Measurements from ENCODE around the gene PLXNC1.
"Not testable (repeated sequence)": the region's sequence is repeated elsewhere in the genome, so short reads cannot be mapped to it uniquely, and the experiment has no call there.

Gene PLXNC1

DNA sequence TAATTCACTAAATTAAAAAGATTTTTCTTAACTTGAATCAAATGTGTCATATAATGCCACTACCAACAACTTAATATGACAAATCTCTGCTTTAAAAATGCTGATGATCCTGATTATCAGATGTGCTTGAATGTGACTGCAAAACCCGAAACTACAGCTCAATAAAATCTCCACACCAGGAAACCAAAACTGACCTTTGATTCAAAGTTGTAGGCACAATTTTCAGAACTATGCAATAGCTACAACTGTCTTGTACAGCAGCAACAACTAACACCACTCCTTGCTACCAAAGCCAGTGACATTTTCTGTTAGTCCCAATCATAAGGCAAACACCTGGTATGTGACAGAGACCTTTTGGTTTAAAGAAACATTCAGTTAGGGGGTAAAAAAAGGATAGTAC lies 164.0 kb downstream of the PLXNC1 start:
- Histone ChIP-seq H3K9me3 (ENCODE audit: control insufficient read depth, insufficient read depth, low read length) (no peaks in the 10 kb centered on the region), H3K36me3 (ENCODE audit: insufficient read depth, low read length) (no peaks in the 10 kb centered on the region), H3K4me1 (ENCODE audit: insufficient read depth, low read length) (no peaks in the 10 kb centered on the region), H3K9ac (ENCODE audit: low read depth, low read length) (no peak overlapping the region)

DNA sequence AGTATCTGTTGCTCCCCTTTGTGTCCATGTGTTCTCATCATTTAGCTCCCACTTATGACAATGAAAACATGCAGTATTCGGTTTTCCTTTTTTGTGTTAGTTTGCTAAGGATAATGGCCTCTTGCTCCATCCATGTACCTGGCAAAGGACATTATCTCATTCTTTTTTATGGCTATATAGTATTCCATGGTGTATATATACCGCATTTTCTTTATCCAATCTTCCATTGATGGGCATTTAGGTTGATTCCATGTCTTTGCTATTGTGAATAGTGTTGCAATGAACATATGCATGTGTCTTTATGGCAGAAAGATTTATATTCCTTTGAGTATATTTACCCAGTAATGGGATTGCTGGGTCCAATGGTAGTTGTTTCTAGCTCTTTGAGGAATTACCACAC lies 168.2 kb downstream of the PLXNC1 start:
- H3K9me3 ChIP-seq (ENCODE audit: control insufficient read depth, insufficient read depth, low read length) = peaks cover 15% of the 10 kb centered on the region

DNA sequence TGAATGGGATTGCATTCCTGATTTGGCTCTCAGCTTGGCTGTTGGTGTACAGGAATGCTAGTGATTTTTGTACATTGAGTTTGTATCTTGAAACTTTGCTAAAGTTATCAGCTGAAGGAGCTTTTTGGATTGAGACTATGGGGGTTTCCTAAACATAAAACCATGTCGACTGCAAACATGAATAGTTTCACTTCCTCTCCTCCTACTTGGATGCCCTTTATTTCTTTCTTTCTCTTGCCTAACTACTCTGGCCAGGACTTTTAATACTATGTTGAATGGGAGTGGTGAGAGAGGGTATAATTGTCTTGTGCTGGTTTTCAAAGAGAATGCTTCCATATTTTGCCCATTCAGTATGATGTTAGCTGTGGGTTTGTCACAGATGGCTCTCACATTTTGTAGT lies 169.8 kb downstream of the PLXNC1 start:
- H3K9me3 ChIP-seq (ENCODE audit: control insufficient read depth, insufficient read depth, low read length) = peaks cover 15% of the 10 kb centered on the region
- no peaks in the 10 kb centered on the region for H3K4me1 ChIP-seq (ENCODE audit: insufficient read depth, low read length)
- H3K9ac ChIP-seq (ENCODE audit: low read depth, low read length) = no peak overlapping the region
- peaks cover 12% of the 10 kb centered on the region; the same call in 1 of the 2 replicates for H3K36me3 ChIP-seq (ENCODE audit: insufficient read depth, low read length)

More for the DNA sequence above, 168.2 kb downstream of the PLXNC1 start:
- H3K36me3 ChIP-seq (ENCODE audit: insufficient read depth, low read length); H3K9ac ChIP-seq (ENCODE audit: low read depth, low read length); H3K4me1 ChIP-seq (ENCODE audit: insufficient read depth, low read length): not testable (repeated sequence)

DNA sequence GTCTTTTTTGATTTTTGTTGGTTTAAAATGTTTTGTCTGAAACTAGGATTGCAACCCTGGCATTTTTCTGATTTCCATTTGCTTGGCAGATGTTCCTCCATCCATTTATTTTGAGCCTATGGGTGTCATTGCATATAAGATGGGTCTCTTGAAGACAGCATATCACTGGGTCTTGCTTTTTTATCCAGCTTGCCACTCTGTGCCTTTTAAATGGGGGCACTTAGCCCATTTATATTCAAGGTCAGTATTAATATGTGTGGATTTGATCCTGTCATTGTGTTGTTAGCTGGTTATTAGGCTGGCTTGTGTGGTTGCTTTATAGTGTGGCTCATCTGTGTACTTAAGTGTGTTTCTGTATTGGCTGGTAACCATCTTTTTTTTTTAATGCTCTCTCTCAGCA lies 171.7 kb downstream of the PLXNC1 start:
- Histone ChIP-seq H3K9me3 (ENCODE audit: control insufficient read depth, insufficient read depth, low read length) (peaks cover 15% of the 10 kb centered on the region), H3K4me1 (ENCODE audit: insufficient read depth, low read length) (no peaks in the 10 kb centered on the region), H3K9ac (ENCODE audit: low read depth, low read length) (no peak overlapping the region), H3K36me3 (ENCODE audit: insufficient read depth, low read length) (peaks cover 12% of the 10 kb centered on the region; the same call in 1 of the 2 replicates)

DNA sequence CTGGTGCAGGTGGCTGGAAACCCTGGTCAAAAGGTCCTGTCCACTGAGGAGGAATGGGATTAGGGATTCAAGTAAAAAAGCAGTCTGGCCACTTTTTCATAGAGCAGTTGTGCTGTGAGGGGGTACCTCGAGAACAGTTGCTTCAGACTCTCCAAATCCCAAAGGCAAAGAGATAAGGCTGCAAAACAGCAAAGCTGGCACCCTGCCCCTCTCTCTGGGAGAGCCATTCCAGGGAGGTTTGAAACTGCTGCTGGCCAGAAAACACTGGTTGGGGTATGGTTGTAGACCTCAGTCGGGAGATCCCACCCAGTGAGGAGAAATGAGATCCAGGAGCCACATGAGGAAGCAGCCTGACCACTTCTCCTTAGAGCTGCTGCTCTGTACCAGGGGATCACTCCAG lies 174.0 kb downstream of the PLXNC1 start:
- no peak overlapping the region for H3K9ac ChIP-seq (ENCODE audit: low read depth, low read length)
- H3K9me3 ChIP-seq (ENCODE audit: control insufficient read depth, insufficient read depth, low read length) = peaks cover 15% of the 10 kb centered on the region
- H3K4me1 ChIP-seq (ENCODE audit: insufficient read depth, low read length) = no peaks in the 10 kb centered on the region
- peaks cover 17% of the 10 kb centered on the region for H3K36me3 ChIP-seq (ENCODE audit: insufficient read depth, low read length)

DNA sequence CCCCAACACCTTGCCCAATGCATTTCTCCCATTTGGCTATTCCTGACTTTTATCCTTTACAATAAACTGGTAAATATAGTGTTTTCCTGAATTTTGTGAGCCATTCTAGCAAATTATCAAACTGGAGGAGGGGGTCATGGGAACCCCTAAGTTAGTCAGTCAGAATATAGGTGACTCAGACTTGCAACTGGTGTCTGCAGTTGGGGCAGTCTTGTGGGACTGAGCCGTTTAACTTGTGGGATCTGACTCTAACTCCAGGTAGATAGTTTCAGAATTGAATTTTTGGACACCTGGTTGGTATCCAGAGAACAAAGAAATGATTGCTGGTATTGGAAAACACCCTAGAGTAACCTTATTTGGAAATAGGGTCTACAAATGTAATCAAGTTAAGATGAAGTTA lies 177.9 kb downstream of the PLXNC1 start:
- Histone ChIP-seq H3K36me3 (ENCODE audit: insufficient read depth, low read length) (peaks cover 10% of the 10 kb centered on the region), H3K9ac (ENCODE audit: low read depth, low read length) (no peak overlapping the region), H3K9me3 (ENCODE audit: control insufficient read depth, insufficient read depth, low read length) (no peaks in the 10 kb centered on the region; the same call in 1 of the 2 replicates), H3K4me1 (ENCODE audit: insufficient read depth, low read length) (no peaks in the 10 kb centered on the region)

DNA sequence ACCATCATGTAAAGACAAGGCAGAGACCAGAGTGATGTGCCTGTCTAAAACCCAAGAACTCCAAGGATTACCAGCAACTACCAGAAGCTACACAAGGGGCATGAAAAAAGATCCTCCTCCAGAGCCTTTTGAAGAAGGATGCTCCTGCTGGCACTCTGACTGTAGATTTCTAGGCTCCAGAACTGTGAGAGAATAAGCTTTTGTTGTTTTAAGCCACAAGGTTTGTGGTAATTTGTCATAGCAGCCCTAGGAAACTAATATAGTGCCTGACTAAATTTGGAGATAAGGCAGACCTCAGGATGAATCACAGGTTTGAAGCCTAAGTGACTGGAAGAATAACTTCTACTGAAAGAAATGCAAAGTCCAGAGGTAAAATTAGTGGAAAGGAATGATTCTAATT lies 178.3 kb downstream of the PLXNC1 start:
- no peaks in the 10 kb centered on the region; the same call in 1 of the 2 replicates for H3K9me3 ChIP-seq (ENCODE audit: control insufficient read depth, insufficient read depth, low read length)
- H3K4me1 ChIP-seq (ENCODE audit: insufficient read depth, low read length) = no peaks in the 10 kb centered on the region
- peaks cover 7% of the 10 kb centered on the region for H3K36me3 ChIP-seq (ENCODE audit: insufficient read depth, low read length)
- no peak overlapping the region for H3K9ac ChIP-seq (ENCODE audit: low read depth, low read length)

DNA sequence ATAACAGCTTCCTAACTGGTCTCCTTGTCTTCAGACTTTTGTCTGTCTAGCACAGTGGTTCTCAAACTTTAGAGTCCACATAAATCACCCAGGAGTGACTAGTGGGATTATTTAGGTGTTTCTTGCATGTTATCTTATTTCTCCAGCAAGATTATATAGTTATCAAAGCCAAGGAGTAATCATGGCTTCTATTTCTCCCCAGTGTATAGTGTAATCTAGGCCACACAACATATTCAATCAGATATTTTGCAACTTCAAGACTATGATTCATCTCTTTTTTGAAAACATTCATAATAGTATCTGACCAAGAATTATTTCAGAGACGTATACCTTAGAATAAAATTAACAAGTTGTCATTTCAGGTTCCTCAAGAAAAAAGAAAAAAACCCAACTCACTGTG lies 179.4 kb downstream of the PLXNC1 start:
- Histone ChIP-seq H3K9ac (ENCODE audit: low read depth, low read length) (no peak overlapping the region), H3K9me3 (ENCODE audit: control insufficient read depth, insufficient read depth, low read length) (no peaks in the 10 kb centered on the region), H3K4me1 (ENCODE audit: insufficient read depth, low read length) (no peaks in the 10 kb centered on the region), H3K36me3 (ENCODE audit: insufficient read depth, low read length) (peaks cover 5% of the 10 kb centered on the region; the same call in 1 of the 2 replicates)

DNA sequence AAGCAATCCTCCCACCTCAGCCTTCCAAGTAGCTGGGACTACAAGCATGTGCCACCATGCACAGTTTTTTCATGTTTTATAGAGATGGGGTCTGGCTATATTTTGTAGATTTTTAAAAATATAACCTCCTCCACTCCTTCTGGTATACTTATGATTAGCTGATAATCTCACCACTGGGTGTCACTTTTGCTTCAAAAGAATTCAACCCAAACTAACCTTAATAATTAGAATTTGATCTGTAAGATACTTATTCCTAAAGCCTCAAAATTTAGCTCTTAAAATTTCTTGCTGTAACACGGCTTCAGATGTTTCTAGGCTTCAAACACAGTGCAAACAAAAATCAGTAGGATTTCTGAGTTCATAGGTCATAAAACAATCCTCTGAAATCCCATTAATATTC lies 181.0 kb downstream of the PLXNC1 start:
- Histone ChIP-seq H3K9me3 (ENCODE audit: control insufficient read depth, insufficient read depth, low read length) (no peaks in the 10 kb centered on the region), H3K4me1 (ENCODE audit: insufficient read depth, low read length) (no peaks in the 10 kb centered on the region), H3K36me3 (ENCODE audit: insufficient read depth, low read length) (peaks cover 5% of the 10 kb centered on the region; the same call in 1 of the 2 replicates), H3K9ac (ENCODE audit: low read depth, low read length) (no peak overlapping the region)

DNA sequence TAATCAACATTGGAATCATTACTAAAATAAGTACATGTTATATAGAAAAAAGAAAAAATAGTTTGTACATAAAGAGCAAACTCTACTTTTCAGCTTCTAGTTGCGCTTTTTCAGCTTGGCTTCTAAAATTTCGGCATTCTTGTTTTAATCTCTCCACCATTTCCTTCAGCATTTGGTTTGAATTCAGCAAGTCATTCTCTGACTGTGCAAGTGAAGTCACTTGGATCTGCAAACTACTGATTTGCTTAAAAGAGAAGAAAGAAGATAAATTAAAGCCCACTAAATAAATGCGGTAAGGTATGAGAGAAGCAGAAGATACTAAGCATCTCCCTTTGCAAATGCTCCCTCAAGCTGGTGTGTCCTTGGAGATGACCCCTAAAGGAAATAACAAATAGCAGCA lies 185.0 kb downstream of the PLXNC1 start:
- H3K9me3 ChIP-seq (ENCODE audit: control insufficient read depth, insufficient read depth, low read length) = no peaks in the 10 kb centered on the region
- no peaks in the 10 kb centered on the region for H3K36me3 ChIP-seq (ENCODE audit: insufficient read depth, low read length)
- no peaks in the 10 kb centered on the region for H3K4me1 ChIP-seq (ENCODE audit: insufficient read depth, low read length)
- no peak overlapping the region for H3K9ac ChIP-seq (ENCODE audit: low read depth, low read length)

DNA sequence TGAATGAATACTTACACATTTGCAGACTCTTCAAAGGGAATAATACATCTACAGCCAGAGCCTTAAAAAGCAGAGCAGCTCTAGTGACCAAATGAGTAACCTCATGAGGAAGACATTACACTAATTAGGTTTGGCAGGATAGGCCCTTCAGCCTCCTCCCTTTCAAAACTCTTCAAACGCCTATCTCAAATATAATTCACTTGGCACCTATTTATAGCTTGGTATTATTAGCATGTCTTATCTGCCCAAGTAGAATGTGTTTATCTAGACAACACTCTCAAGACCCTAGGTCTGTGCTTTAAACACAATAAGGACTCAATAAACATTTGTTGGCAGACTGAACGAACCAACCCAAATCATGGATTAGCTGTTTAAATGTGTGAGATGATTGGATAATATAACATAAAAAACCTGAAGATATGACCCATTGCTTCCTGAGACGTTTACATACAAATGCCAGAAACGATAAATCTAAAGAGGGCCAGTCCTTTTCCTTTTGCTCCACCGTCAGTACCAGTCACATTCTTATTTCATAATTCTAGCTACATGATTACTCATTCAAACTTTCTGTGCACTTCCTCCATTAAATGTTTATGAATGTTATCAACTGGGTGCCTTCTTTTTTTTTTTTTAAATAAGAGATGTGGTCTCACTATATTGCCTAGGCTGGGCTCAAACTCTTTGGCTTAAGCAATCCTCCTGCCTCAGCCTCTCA lies 188.0 kb downstream of the PLXNC1 start:
- no peaks in the 10 kb centered on the region for H3K4me1 ChIP-seq (ENCODE audit: insufficient read depth, low read length)
- H3K9ac ChIP-seq (ENCODE audit: low read depth, low read length) = no peak overlapping the region
- no peaks in the 10 kb centered on the region for H3K9me3 ChIP-seq (ENCODE audit: control insufficient read depth, insufficient read depth, low read length)
- H3K36me3 ChIP-seq (ENCODE audit: insufficient read depth, low read length) = no peaks in the 10 kb centered on the region

DNA sequence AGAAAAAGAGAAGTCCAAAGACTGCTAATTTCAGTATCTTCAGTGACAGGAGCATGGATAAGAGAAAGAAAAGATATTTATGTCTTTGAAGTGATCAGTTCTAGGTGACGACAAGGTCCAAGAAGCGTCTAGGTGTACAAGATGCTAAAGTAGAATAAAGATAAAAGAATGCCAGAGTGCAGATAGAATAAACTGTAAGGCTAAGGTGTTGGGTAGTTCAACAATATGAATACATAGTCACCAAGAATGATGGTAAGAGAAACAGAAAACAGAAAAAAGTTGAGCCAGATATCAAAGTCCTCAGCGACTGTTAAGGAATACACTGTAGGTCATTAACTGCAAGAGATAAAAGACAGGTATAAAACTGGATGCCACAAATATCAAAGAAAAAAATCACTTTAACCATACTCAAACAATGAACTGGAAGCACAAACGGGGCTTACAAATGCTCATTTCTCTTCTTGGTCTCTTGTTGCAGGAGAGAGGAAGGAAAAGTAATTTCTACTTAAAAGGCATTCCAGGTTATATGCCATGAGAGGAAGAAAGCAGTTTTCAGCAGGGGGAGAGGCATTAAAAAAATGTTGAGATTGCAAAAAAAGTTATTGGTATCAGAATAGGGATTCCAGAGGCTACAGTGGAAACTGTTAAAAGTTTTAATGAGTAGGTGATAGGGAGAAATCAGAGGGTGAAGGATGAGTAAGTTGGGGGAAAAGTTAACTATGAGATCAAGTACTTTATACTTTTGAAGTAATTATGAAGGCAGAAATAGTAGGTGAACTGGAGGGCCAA lies 189.8 kb downstream of the PLXNC1 start:
- Histone ChIP-seq H3K4me1 (ENCODE audit: insufficient read depth, low read length) (no peaks in the 10 kb centered on the region), H3K36me3 (ENCODE audit: insufficient read depth, low read length) (no peaks in the 10 kb centered on the region), H3K9me3 (ENCODE audit: control insufficient read depth, insufficient read depth, low read length) (no peaks in the 10 kb centered on the region), H3K9ac (ENCODE audit: low read depth, low read length) (no peak overlapping the region)

DNA sequence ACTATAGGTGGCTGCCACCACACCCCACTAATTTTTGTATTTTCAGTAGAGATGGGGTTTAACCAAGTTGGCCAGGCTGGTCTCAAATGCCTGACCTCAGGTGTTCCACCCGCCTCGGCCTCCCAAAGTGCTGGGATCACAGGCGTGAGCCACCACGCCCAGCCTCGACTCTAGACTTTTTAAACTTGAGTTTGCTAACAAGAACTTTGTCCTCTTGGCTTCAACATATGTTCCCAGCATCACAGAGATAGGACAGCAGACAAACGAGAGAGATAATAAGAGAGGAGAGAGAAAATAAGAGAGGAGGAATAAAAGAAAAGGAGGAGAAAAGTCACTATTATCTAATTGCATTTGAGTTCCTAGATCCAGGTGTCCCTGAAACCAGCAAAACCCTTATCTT lies 192.2 kb downstream of the PLXNC1 start:
- no peak overlapping the region for H3K9ac ChIP-seq (ENCODE audit: low read depth, low read length)
- peaks cover 3% of the 10 kb centered on the region; the same call in 1 of the 2 replicates for H3K36me3 ChIP-seq (ENCODE audit: insufficient read depth, low read length)
- no peaks in the 10 kb centered on the region for H3K9me3 ChIP-seq (ENCODE audit: control insufficient read depth, insufficient read depth, low read length)
- no peaks in the 10 kb centered on the region for H3K4me1 ChIP-seq (ENCODE audit: insufficient read depth, low read length)

DNA sequence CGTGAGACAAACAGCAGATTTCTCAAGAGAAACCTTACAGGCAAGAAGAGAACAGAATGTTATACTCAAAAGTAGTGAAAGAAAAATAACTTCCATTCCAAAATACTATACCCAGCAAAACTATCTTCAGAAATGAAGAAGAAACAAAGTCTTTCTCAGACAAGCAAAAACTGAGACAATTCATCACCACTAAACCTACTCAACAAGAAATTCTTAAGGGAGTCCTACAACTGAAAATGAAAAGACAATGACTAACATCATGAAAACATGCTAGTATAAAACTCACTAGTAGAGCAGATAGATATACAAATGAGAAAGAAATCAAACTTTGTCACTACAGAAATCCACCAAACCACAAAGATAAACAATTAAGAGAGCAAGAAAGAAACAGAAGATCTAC lies 204.8 kb downstream of the PLXNC1 start:
- H3K4me1 ChIP-seq (ENCODE audit: insufficient read depth, low read length) = no peaks in the 10 kb centered on the region
- no peaks in the 10 kb centered on the region for H3K36me3 ChIP-seq (ENCODE audit: insufficient read depth, low read length)
- peaks cover 2% of the 10 kb centered on the region; the same call in 1 of the 2 replicates for H3K9me3 ChIP-seq (ENCODE audit: control insufficient read depth, insufficient read depth, low read length)
- H3K9ac ChIP-seq (ENCODE audit: low read depth, low read length) = no peak overlapping the region

All from ES-I3 (cell line).